HepG2 (cell line): ENCODE data around the gene WEE1. TPM values are rescaled to one million over a fixed set of nuclear protein-coding genes. Genes with fewer than 3 reads are reported as not detected.

Experiments
- ASH2L ChIP-seq: fragments of 300-600, 200-600 bp; sonication (generic); IDR thresholded peaks from 2 replicates; pipeline ENCODE4 v1.7.0; 2017; ENCODE audit warnings: low read depth, mild to moderate bottlenecking, moderate library complexity, mixed read lengths, low read length; ENCODE audit not compliant: insufficient read length
- BHLHE40 ChIP-seq: IDR thresholded peaks from 2 replicates; pipeline ENCODE4 v1.6.1; 2011; ENCODE audit warnings: low read length, improper control_type of control experiment
- GFI1 ChIP-seq: sonication (generic); formaldehyde crosslinking; IDR thresholded peaks from 2 replicates; pipeline ENCODE4 v1.5.0; 2020; ENCODE audit warnings: missing genetic modification reagents, mild to moderate bottlenecking, borderline replicate concordance
- KDM5B ChIP-seq: sonication (generic); formaldehyde crosslinking; IDR thresholded peaks from 2 replicates; pipeline ENCODE4 v1.4.0; 2020; ENCODE audit warnings: missing genetic modification reagents, mild to moderate bottlenecking, borderline replicate concordance
- KLF13 ChIP-seq: sonication (generic); formaldehyde crosslinking; IDR thresholded peaks from 2 replicates; pipeline ENCODE4 v1.4.0; 2020; ENCODE audit warnings: mild to moderate bottlenecking, missing genetic modification reagents
- MIER3 ChIP-seq: IDR thresholded peaks from 2 replicates; pipeline ENCODE4 v1.6.1; 2016; ENCODE audit warnings: missing compliant biosample characterization, borderline replicate concordance
- MTF1 ChIP-seq: sonication (generic); formaldehyde crosslinking; IDR thresholded peaks from 2 replicates; pipeline ENCODE4 v1.5.0; 2020; ENCODE audit warnings: missing genetic modification reagents
- PHF20 ChIP-seq: sonication (generic); formaldehyde crosslinking; IDR thresholded peaks from 2 replicates; pipeline ENCODE4 v1.5.0; 2020; ENCODE audit warnings: mild to moderate bottlenecking, missing genetic modification reagents
- RARG ChIP-seq: sonication (generic); formaldehyde crosslinking; IDR thresholded peaks from 2 replicates; pipeline ENCODE4 v1.4.0; 2020; ENCODE audit warnings: low read depth, mild to moderate bottlenecking, missing genetic modification reagents
- SMARCE1 ChIP-seq: fragments of 450-650 bp; IDR thresholded peaks from 2 replicates; pipeline ENCODE4 v1.6.1; 2017; ENCODE audit warnings: borderline replicate concordance
- ZBTB38 ChIP-seq: sonication (generic); formaldehyde crosslinking; IDR thresholded peaks from 2 replicates; pipeline ENCODE4 v1.5.1; 2020; ENCODE audit warnings: mild to moderate bottlenecking, missing genetic modification reagents
- ZMAT3 ChIP-seq: sonication (generic); formaldehyde crosslinking; conservative IDR thresholded peaks from 2 replicates; pipeline ENCODE4 v1.7.0; 2021; ENCODE audit warnings: missing genetic modification reagents
- ZNF101 ChIP-seq: sonication (generic); formaldehyde crosslinking; IDR thresholded peaks from 2 replicates; pipeline ENCODE4 v1.4.0; 2020; ENCODE audit warnings: mild to moderate bottlenecking, low read depth, missing genetic modification reagents, borderline replicate concordance
- ZNF431 ChIP-seq: sonication (generic); formaldehyde crosslinking; IDR thresholded peaks from 2 replicates; pipeline ENCODE4 v1.9.0; 2022; ENCODE audit warnings: missing genetic modification reagents, low read depth, mild to moderate bottlenecking, borderline replicate concordance
- ZNF543 ChIP-seq: sonication (generic); formaldehyde crosslinking; IDR thresholded peaks from 2 replicates; pipeline ENCODE4 v1.4.0; 2020; ENCODE audit warnings: mild to moderate bottlenecking, missing genetic modification reagents
- ZNF605 ChIP-seq: sonication (generic); formaldehyde crosslinking; IDR thresholded peaks from 2 replicates; pipeline ENCODE4 v1.8.0; 2022; ENCODE audit warnings: mild to moderate bottlenecking, missing genetic modification reagents
- ZNF615 ChIP-seq: sonication (generic); formaldehyde crosslinking; IDR thresholded peaks from 2 replicates; pipeline ENCODE4 v1.5.0; 2020; ENCODE audit warnings: mild to moderate bottlenecking, missing genetic modification reagents, borderline replicate concordance
- ZNF616 ChIP-seq: sonication (generic); formaldehyde crosslinking; IDR thresholded peaks from 2 replicates; pipeline ENCODE4 v1.5.0; 2020; ENCODE audit warnings: low read depth, mild to moderate bottlenecking, missing genetic modification reagents
- ZNF619 ChIP-seq: sonication (generic); formaldehyde crosslinking; IDR thresholded peaks from 2 replicates; pipeline ENCODE4 v1.4.0; 2020; ENCODE audit warnings: mild to moderate bottlenecking, missing genetic modification reagents
- ZNF639 ChIP-seq: conservative IDR thresholded peaks from 2 replicates; pipeline ENCODE4 v1.6.1; 2018; ENCODE audit warnings: missing genetic modification reagents
- ZNF687 ChIP-seq: sonication (generic); formaldehyde crosslinking; IDR thresholded peaks from 2 replicates; pipeline ENCODE4 v1.5.1; 2020; ENCODE audit warnings: mild to moderate bottlenecking, missing genetic modification reagents, moderate library complexity
- ZSCAN30 ChIP-seq: sonication (generic); formaldehyde crosslinking; IDR thresholded peaks from 2 replicates; pipeline ENCODE4 v1.5.0; 2020; ENCODE audit warnings: mild to moderate bottlenecking, missing genetic modification reagents
- polyA plus RNA-seq, 8 experiments: library from polyadenylated mRNA; depleted of rRNA in 3 of 8; stranded (reverse) in 7 of 8; unstranded in 1 of 8; fragments of >200 nt; fragmentation: Illumina TruSeq in 4 of 8; extraction: Trizol in 4 of 8; gene quantifications; 2 replicates each; pipeline versions ENCODE4 v1.2.1 to v1.2.3, GENCODE V29; 2011 to 2016; ENCODE audit warnings: low read depth in 4 of 8, missing spikeins in 1 of 8, mixed read lengths in 1 of 8; ENCODE audit not compliant: insufficient read depth in 1 of 8
- total RNA-seq, 5 experiments: library from RNA; depleted of rRNA; stranded (reverse); fragments of >200 nt; fragmentation: Illumina TruSeq; extraction: Trizol; gene quantifications; 2 replicates each; pipeline ENCODE4 v1.2.3, GENCODE V29; 2016; ENCODE audit warnings: low read depth in 1 of 5
- TF ChIP-seq, protein P1 (sequence below): IDR thresholded peaks from 2 replicates; pipeline ENCODE4 v1.6.1; 2016; ENCODE audit warnings: low read depth, control low read depth

WEE1 gene
- total and polyA plus RNA-seq, 2 of the 13 experiments (the other 11 are each of a cell fraction or from before 2014, with no cell fraction given), result 31.4 to 63.7 TPM

GRCh38 chr11:9574622-9575259, 1.3 kb downstream of the WEE1 start (continued):
- no peak for TF ChIP-seq BHLHE40
- peak; percentile 86; the same call in 1 of the 2 replicates for TF ChIP-seq ZSCAN30
- peak; percentile 29 for TF ChIP-seq ASH2L
- 0 out of 2 replicates have a peak, but pooled peaks have one; percentile 17 for TF ChIP-seq ZNF543 (CRISPR knock-in tag)
- no peak for TF ChIP-seq MIER3 (CRISPR knock-in tag)
- peak; percentile 71 for TF ChIP-seq ZNF687 (CRISPR knock-in tag)
- 0 out of 2 replicates have a peak, but pooled peaks have one; percentile 36 for TF ChIP-seq ZBTB38 (CRISPR knock-in tag)
- peak; percentile 30; the same call in 1 of the 2 replicates for TF ChIP-seq PHF20 (CRISPR knock-in tag)
- TF ChIP-seq, protein P1, sequence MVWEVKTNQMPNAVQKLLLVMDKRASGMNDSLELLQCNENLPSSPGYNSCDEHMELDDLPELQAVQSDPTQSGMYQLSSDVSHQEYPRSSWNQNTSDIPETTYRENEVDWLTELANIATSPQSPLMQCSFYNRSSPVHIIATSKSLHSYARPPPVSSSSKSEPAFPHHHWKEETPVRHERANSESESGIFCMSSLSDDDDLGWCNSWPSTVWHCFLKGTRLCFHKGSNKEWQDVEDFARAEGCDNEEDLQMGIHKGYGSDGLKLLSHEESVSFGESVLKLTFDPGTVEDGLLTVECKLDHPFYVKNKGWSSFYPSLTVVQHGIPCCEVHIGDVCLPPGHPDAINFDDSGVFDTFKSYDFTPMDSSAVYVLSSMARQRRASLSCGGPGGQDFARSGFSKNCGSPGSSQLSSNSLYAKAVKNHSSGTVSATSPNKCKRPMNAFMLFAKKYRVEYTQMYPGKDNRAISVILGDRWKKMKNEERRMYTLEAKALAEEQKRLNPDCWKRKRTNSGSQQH (CRISPR knock-in tag), result 0 out of 2 replicates have a peak, but pooled peaks have one; percentile 52
- TF ChIP-seq ZNF616, result no peak
- TF ChIP-seq GFI1 (CRISPR knock-in tag), result peak; percentile 52; the same call in 1 of the 2 replicates
- 0 out of 2 replicates have a peak, but pooled peaks have one; percentile 14 for TF ChIP-seq ZNF605
- TF ChIP-seq ZNF101 (CRISPR knock-in tag), result no peak
- TF ChIP-seq KLF13 (CRISPR knock-in tag), result no peak
- TF ChIP-seq ZNF619 (CRISPR knock-in tag), result no peak
- no peak for TF ChIP-seq SMARCE1
- TF ChIP-seq ZMAT3, result 0 out of 2 replicates have a peak, but pooled peaks have one; percentile 23
- no peak for TF ChIP-seq MTF1 (CRISPR knock-in tag)
- TF ChIP-seq ZNF639 (CRISPR knock-in tag), result no peak
- 0 out of 2 replicates have a peak, but pooled peaks have one; percentile 38 for TF ChIP-seq KDM5B (CRISPR knock-in tag)
- TF ChIP-seq ZNF431 (CRISPR knock-in tag), result 0 out of 2 replicates have a peak, but pooled peaks have one; percentile 46
- no peak for TF ChIP-seq RARG
- 0 out of 2 replicates have a peak, but pooled peaks have one; percentile 37 for TF ChIP-seq ZNF615
